Naive thymus-derived CD4-positive, alpha-beta T cell (primary cell): ENCODE results near the gene PDE4DIP. TPM values are rescaled to one million over a fixed set of nuclear protein-coding genes. Genes with fewer than 3 reads are reported as not detected.
A peak's percentile ranks its signal among the peaks of the same experiment; 100 is the strongest.
"Not testable (repeated sequence)": the region's sequence is repeated elsewhere in the genome, so short reads cannot be mapped to it uniquely, and the experiment has no call there.

Source experiments
- ATAC-seq: fragments of 150-1000 bp; cut with Tn5 transposase; 2 replicates; pipeline ENCODE4 v1.10.0; 2021; ENCODE audit warnings: mild to moderate bottlenecking, moderate library complexity
- CTCF ChIA-PET: fragments of 350-600 bp; sonication (Branson Sonifier 250); formaldehyde crosslinking; loops from one replicate; lab custom pipeline; 2021; ENCODE audit warnings: antibody characterized with exemption; lab: Charles Lee
- POLR2A ChIA-PET: fragments of 350-600 bp; sonication (Branson Sonifier 250); formaldehyde crosslinking; loops from one replicate; lab custom pipeline; 2021; ENCODE audit warnings: antibody characterized with exemption, inconsistent platforms; lab: Charles Lee
- DNase-seq, 9 donors: peaks; one replicate each; pipeline versions ENCODE4 v3.0.0 to v3.0.0-alpha.2; 2020 to 2022; ENCODE audit warnings: mixed read lengths in 1 of 9
- H3K27ac ChIP-seq: one replicate; pipeline ENCODE4 v1.7.0; 2013; ENCODE audit warnings: mild to moderate bottlenecking, low read depth, low read length, moderate library complexity
- H3K27me3 ChIP-seq, 2 donors: one replicate each; pipeline ENCODE4 v1.7.0; 2013; ENCODE audit warnings: low read length in 2 of 2, mild to moderate bottlenecking in 2 of 2, moderate library complexity in 2 of 2; ENCODE audit not compliant: control insufficient read depth in 2 of 2, insufficient read depth in 2 of 2
- H3K36me3 ChIP-seq, 3 experiments: 1 replicate in 2 of 3; 2 replicates in 1 of 3; pipeline ENCODE4 v1.7.0; 2013; ENCODE audit warnings: low read length in 3 of 3, mild to moderate bottlenecking in 3 of 3, moderate library complexity in 1 of 3; ENCODE audit not compliant: insufficient read depth in 3 of 3, control insufficient read depth in 2 of 3
- H3K4me1 ChIP-seq, 2 donors: one replicate each; pipeline ENCODE4 v1.7.0; 2013; ENCODE audit warnings: low read length in 2 of 2, mild to moderate bottlenecking in 2 of 2, moderate library complexity in 1 of 2; ENCODE audit not compliant: control insufficient read depth in 2 of 2, insufficient read depth in 2 of 2
- H3K4me3 ChIP-seq: 2 replicates; pipeline ENCODE4 v1.7.0; 2013; ENCODE audit warnings: mild to moderate bottlenecking, low read length
- H3K9me3 ChIP-seq, 3 experiments: 1 replicate in 2 of 3; 2 replicates in 1 of 3; pipeline ENCODE4 v1.7.0; 2013; ENCODE audit warnings: low read length in 3 of 3; ENCODE audit not compliant: control insufficient read depth in 2 of 3
- H3K27ac Mint-ChIP-seq, 9 donors: one replicate each; pipeline ENCODE4 v1.8.0; 2020 to 2022; ENCODE audit warnings: mixed read lengths in 9 of 9, mild to moderate bottlenecking in 8 of 9, moderate library complexity in 5 of 9, inconsistent platforms in 2 of 9
- H3K27me3 Mint-ChIP-seq, 5 donors: one replicate each; pipeline ENCODE4 v1.8.0; 2021 to 2022; ENCODE audit warnings: mixed read lengths in 5 of 5, mild to moderate bottlenecking in 1 of 5
- H3K36me3 Mint-ChIP-seq, 5 donors: one replicate each; pipeline ENCODE4 v1.8.0; 2020 to 2022; ENCODE audit warnings: mixed read lengths in 5 of 5, mild to moderate bottlenecking in 3 of 5, inconsistent platforms in 1 of 5
- H3K4me1 Mint-ChIP-seq, 7 donors: one replicate each; pipeline ENCODE4 v1.8.0; 2020 to 2022; ENCODE audit warnings: mixed read lengths in 7 of 7, mild to moderate bottlenecking in 3 of 7, inconsistent platforms in 1 of 7
- H3K4me3 Mint-ChIP-seq, 10 donors: one replicate each; pipeline ENCODE4 v1.8.0; 2020 to 2022; ENCODE audit warnings: mild to moderate bottlenecking in 10 of 10, mixed read lengths in 10 of 10, moderate library complexity in 6 of 10, inconsistent platforms in 2 of 10
- H3K9me3 Mint-ChIP-seq, 11 donors: one replicate each; pipeline ENCODE4 v1.8.0; 2020 to 2022; ENCODE audit warnings: mixed read lengths in 11 of 11, mild to moderate bottlenecking in 4 of 11, inconsistent platforms in 1 of 11, moderate library complexity in 1 of 11
- intact Hi-C, 2 donors: fragments of 100-400 bp; cut with micrococcal nuclease; formaldehyde crosslinking; loops; one replicate each; pipeline ENCODE4 v1.15.1; 2023
- polyA plus RNA-seq, 2 donors: library from polyadenylated mRNA; unstranded; fragments of 300-500 nt; fragmentation: Illumina TruSeq; gene quantifications; one replicate each; pipeline ENCODE4 v1.2.3, GENCODE V29; 2021
- total RNA-seq, 6 experiments: library from RNA in 5 of 6; stranded (reverse) in 5 of 6; gene quantifications; 1 replicate in 5 of 6; 2 replicates in 1 of 6; pipeline ENCODE4 v1.2.3 and lab custom pipeline; 2021 to 2026

Gene PDE4DIP
- total and polyA plus RNA-seq, 7 experiments from 2014 or later = 14.5 to 73.9 (median 40.3) TPM

DNA sequence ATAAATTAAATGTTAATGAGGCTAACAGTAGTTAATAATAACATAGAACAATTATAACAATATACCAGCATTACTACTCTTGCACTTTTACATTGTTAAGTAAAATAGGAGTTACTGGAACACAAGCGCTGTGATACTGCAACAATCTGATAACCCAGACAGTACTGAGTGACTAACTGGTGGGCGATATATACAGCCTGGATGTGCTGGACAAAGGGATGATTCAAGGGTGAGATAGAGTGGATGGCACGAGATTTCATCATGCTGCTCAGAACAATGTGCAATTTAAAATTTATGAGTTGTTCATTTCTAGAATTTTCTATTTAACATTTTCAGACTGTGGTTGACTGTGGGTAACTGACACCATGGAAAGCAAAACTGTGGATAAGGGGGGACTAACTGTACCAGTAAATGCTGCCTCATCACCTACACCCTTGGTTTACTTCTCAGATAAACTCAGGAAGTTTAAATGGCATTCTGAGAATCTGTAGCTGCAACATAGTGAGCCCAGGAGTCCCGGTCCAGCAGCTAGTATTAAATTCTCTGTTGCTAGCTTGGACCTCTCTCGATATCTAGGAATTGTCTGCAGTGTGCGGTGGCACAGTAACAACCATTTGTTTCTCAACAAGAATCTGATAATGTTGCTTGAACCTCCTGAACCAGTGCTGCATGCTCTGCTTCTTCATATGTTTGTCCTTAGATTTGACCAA is 24.9 kb downstream of the PDE4DIP start:
- H3K27me3 Mint-ChIP-seq, H3K27ac Mint-ChIP-seq, H3K27ac ChIP-seq, CTCF ChIA-PET, ATAC-seq, H3K9me3 Mint-ChIP-seq, POLR2A ChIA-PET, DNase-seq, H3K36me3 ChIP-seq, H3K27me3 ChIP-seq, intact Hi-C loops, H3K36me3 Mint-ChIP-seq, H3K4me3 ChIP-seq, H3K4me3 Mint-ChIP-seq, H3K9me3 ChIP-seq, H3K4me1 ChIP-seq, H3K4me1 Mint-ChIP-seq: not testable (repeated sequence)

GRCh38 chr1:148869634-148869961 is 25.4 kb downstream of the PDE4DIP start:
- H3K27me3 ChIP-seq, H3K4me1 ChIP-seq, intact Hi-C loops, ATAC-seq, DNase-seq, POLR2A ChIA-PET, H3K27ac ChIP-seq, H3K9me3 Mint-ChIP-seq, H3K9me3 ChIP-seq, H3K27ac Mint-ChIP-seq, H3K4me1 Mint-ChIP-seq, H3K4me3 ChIP-seq, H3K27me3 Mint-ChIP-seq, H3K36me3 Mint-ChIP-seq, H3K36me3 ChIP-seq, H3K4me3 Mint-ChIP-seq, CTCF ChIA-PET: not testable (repeated sequence)

GRCh38 chr1:148874408-148875388 is 30.5 kb downstream of the PDE4DIP start:
- H3K4me1 ChIP-seq, H3K4me1 Mint-ChIP-seq, H3K9me3 ChIP-seq, H3K36me3 Mint-ChIP-seq, H3K4me3 ChIP-seq, H3K36me3 ChIP-seq, H3K9me3 Mint-ChIP-seq, H3K27ac Mint-ChIP-seq, H3K4me3 Mint-ChIP-seq, intact Hi-C loops, H3K27me3 Mint-ChIP-seq, DNase-seq, H3K27me3 ChIP-seq, CTCF ChIA-PET, POLR2A ChIA-PET, H3K27ac ChIP-seq: not testable (repeated sequence)
- peak; percentile 64 for ATAC-seq

DNA sequence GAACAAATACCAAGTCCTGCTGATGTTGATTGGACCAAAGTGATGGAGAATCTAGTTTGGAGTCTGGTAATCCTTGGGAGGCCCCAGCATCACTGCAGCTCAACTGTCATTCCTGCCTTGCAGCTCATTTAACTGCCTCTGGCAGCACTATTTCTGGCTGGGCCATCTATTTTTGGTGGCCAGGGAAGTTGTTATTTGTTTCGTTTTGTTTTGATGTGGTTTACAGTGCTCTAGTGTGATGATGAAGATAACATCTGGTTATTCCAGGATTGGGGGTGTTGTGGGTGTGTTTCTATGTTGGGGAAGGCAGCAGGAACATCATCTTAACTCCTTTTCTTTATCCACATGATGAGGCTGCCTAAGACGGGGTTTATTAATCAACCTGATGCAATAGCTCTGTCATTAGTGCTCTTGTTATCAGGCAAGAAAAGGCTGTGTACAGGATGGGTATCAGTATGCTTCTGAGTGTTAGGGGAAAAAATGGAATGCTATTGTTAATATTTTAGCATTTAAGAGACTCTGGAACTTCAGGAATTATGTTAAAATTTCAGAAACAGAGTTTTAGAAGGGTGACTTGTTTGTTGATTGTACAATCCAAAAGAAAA is 35.7 kb downstream of the PDE4DIP start:
- DNase-seq, H3K4me1 Mint-ChIP-seq, H3K4me1 ChIP-seq, H3K27ac Mint-ChIP-seq, POLR2A ChIA-PET, H3K4me3 Mint-ChIP-seq, H3K4me3 ChIP-seq, H3K27me3 ChIP-seq, ATAC-seq, H3K36me3 Mint-ChIP-seq, CTCF ChIA-PET, H3K36me3 ChIP-seq, H3K9me3 Mint-ChIP-seq, H3K9me3 ChIP-seq, intact Hi-C loops, H3K27ac ChIP-seq, H3K27me3 Mint-ChIP-seq: not testable (repeated sequence)

DNA sequence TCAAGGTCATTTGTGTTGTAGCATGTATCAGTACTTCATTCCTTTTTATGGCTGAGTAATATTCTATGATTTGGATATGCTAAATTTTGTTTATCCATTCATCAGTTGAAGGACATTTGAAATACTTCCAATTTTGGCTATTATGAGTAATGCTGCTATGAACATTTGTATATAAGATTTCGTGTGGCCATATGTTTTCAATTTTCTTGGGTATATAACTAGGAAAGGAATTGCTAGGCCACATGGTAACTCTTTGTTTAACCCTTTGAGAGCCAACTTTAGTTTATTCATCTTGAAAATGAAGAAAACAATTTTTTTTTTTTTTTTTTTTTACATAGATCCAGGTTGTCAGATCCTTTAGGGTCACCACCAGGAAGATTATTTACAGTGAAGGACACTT is 37.0 kb downstream of the PDE4DIP start:
- H3K36me3 ChIP-seq, H3K9me3 ChIP-seq, H3K27me3 ChIP-seq, intact Hi-C loops, H3K27ac Mint-ChIP-seq, H3K36me3 Mint-ChIP-seq, H3K4me1 ChIP-seq, H3K4me1 Mint-ChIP-seq, H3K27me3 Mint-ChIP-seq, CTCF ChIA-PET, POLR2A ChIA-PET, H3K4me3 Mint-ChIP-seq, ATAC-seq, DNase-seq, H3K4me3 ChIP-seq, H3K9me3 Mint-ChIP-seq, H3K27ac ChIP-seq: not testable (repeated sequence)

GRCh38 chr1:148885219-148885618 is 41.0 kb downstream of the PDE4DIP start:
- CTCF ChIA-PET, H3K36me3 Mint-ChIP-seq, POLR2A ChIA-PET, H3K9me3 ChIP-seq, H3K27me3 ChIP-seq, H3K9me3 Mint-ChIP-seq, H3K4me1 ChIP-seq, H3K27me3 Mint-ChIP-seq, H3K4me3 Mint-ChIP-seq, H3K36me3 ChIP-seq, H3K4me1 Mint-ChIP-seq, H3K4me3 ChIP-seq, H3K27ac ChIP-seq, intact Hi-C loops, H3K27ac Mint-ChIP-seq: not testable (repeated sequence)
- ATAC-seq = peak; percentile 45
- DNase-seq = peak in 1 of 9 donors; percentile 4
